HepG2 (cell line): ENCODE results near the gene GFRA1.

Experiments
- EZH2 ChIP-seq: conservative IDR thresholded peaks from 2 replicates; pipeline ENCODE4 v1.6.1; 2012; ENCODE audit warnings: mild to moderate bottlenecking, low read depth, low read length, moderate library complexity
- HDAC1 ChIP-seq: sonication (generic); formaldehyde crosslinking; IDR thresholded peaks from 2 replicates; pipeline ENCODE4 v1.5.1; 2020; ENCODE audit warnings: mild to moderate bottlenecking, missing genetic modification reagents
- PHF21A ChIP-seq: sonication (generic); formaldehyde crosslinking; IDR thresholded peaks from 2 replicates; pipeline ENCODE4 v1.5.0; 2020; ENCODE audit warnings: mild to moderate bottlenecking, missing genetic modification reagents
- SAFB2 ChIP-seq: sonication (generic); formaldehyde crosslinking; IDR thresholded peaks from 2 replicates; pipeline ENCODE4 v1.5.1; 2020; ENCODE audit warnings: missing genetic modification reagents, low read depth, mild to moderate bottlenecking, borderline replicate concordance
- ZNF274 ChIP-seq: sonication (generic); formaldehyde crosslinking; IDR thresholded peaks from 2 replicates; pipeline ENCODE4 v1.5.1; 2020; ENCODE audit warnings: mild to moderate bottlenecking, missing genetic modification reagents
- TF ChIP-seq, protein P1 (sequence below): sonication (generic); formaldehyde crosslinking; IDR thresholded peaks from 2 replicates; pipeline ENCODE4 v1.5.0; 2020; ENCODE audit warnings: mild to moderate bottlenecking, missing genetic modification reagents, moderate library complexity
- TF ChIP-seq, protein P2 (sequence below): sonication (generic); formaldehyde crosslinking; IDR thresholded peaks from 2 replicates; pipeline ENCODE4 v1.4.0; 2020; ENCODE audit warnings: missing genetic modification reagents
- TF ChIP-seq, protein P3 (sequence below): sonication (generic); formaldehyde crosslinking; IDR thresholded peaks from 2 replicates; pipeline ENCODE4 v1.9.0; 2021; ENCODE audit warnings: missing genetic modification reagents, mild to moderate bottlenecking, borderline replicate concordance
- TF ChIP-seq, protein P4 (sequence below): sonication (generic); formaldehyde crosslinking; conservative IDR thresholded peaks from 2 replicates; pipeline ENCODE4 v1.4.0; 2020; ENCODE audit warnings: mild to moderate bottlenecking, missing genetic modification reagents, moderate library complexity
- TF ChIP-seq, protein P5 (sequence below): IDR thresholded peaks from 2 replicates; pipeline ENCODE4 v1.6.1; 2016; ENCODE audit warnings: low read depth, missing genetic modification reagents, missing compliant biosample characterization
- TF ChIP-seq, protein P6 (sequence below), 2 experiments: sonication (generic) in 1 of 2; formaldehyde crosslinking in 1 of 2; IDR thresholded peaks; 2 replicates each; pipeline versions ENCODE4 v1.5.1 to v1.6.1; 2011 to 2020; ENCODE audit warnings: borderline replicate concordance in 1 of 2, low read depth in 1 of 2, low read length in 1 of 2, mild to moderate bottlenecking in 1 of 2, missing genetic modification reagents in 1 of 2, moderate library complexity in 1 of 2

DNA sequence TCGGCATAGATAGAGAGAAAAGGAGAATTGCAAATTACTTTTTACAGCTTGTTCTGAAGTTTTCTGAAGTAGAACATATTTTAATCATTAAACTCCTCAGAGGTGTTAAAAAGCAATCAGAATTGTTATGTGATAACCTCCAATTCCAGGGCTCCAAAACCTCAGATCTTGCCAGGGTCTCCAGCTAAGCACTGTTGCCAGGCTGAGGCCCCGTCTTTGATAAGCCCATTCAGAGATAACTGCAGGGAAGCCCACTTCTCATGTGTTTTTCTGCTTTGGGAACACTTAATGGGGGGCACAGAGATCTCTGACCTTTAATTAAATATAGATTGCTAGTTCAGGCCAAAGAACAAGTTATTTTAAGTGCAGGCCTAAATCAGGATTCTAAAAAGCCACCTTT, 40.4 kb downstream of the GFRA1 start:
- TF ChIP-seq, protein P1, sequence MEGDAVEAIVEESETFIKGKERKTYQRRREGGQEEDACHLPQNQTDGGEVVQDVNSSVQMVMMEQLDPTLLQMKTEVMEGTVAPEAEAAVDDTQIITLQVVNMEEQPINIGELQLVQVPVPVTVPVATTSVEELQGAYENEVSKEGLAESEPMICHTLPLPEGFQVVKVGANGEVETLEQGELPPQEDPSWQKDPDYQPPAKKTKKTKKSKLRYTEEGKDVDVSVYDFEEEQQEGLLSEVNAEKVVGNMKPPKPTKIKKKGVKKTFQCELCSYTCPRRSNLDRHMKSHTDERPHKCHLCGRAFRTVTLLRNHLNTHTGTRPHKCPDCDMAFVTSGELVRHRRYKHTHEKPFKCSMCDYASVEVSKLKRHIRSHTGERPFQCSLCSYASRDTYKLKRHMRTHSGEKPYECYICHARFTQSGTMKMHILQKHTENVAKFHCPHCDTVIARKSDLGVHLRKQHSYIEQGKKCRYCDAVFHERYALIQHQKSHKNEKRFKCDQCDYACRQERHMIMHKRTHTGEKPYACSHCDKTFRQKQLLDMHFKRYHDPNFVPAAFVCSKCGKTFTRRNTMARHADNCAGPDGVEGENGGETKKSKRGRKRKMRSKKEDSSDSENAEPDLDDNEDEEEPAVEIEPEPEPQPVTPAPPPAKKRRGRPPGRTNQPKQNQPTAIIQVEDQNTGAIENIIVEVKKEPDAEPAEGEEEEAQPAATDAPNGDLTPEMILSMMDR (CRISPR knock-in tag) = no peak
- TF ChIP-seq PHF21A (no peak), EZH2 (no peak), ZNF274 (CRISPR knock-in tag) (no peak), SAFB2 (CRISPR knock-in tag) (no peak), HDAC1 (CRISPR knock-in tag) (no peak)
- TF ChIP-seq, protein P2, sequence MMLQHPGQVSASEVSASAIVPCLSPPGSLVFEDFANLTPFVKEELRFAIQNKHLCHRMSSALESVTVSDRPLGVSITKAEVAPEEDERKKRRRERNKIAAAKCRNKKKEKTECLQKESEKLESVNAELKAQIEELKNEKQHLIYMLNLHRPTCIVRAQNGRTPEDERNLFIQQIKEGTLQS (CRISPR knock-in tag) = no peak
- TF ChIP-seq, protein P3, sequence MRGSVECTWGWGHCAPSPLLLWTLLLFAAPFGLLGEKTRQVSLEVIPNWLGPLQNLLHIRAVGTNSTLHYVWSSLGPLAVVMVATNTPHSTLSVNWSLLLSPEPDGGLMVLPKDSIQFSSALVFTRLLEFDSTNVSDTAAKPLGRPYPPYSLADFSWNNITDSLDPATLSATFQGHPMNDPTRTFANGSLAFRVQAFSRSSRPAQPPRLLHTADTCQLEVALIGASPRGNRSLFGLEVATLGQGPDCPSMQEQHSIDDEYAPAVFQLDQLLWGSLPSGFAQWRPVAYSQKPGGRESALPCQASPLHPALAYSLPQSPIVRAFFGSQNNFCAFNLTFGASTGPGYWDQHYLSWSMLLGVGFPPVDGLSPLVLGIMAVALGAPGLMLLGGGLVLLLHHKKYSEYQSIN (CRISPR knock-in tag) = no peak
- TF ChIP-seq, protein P4, sequence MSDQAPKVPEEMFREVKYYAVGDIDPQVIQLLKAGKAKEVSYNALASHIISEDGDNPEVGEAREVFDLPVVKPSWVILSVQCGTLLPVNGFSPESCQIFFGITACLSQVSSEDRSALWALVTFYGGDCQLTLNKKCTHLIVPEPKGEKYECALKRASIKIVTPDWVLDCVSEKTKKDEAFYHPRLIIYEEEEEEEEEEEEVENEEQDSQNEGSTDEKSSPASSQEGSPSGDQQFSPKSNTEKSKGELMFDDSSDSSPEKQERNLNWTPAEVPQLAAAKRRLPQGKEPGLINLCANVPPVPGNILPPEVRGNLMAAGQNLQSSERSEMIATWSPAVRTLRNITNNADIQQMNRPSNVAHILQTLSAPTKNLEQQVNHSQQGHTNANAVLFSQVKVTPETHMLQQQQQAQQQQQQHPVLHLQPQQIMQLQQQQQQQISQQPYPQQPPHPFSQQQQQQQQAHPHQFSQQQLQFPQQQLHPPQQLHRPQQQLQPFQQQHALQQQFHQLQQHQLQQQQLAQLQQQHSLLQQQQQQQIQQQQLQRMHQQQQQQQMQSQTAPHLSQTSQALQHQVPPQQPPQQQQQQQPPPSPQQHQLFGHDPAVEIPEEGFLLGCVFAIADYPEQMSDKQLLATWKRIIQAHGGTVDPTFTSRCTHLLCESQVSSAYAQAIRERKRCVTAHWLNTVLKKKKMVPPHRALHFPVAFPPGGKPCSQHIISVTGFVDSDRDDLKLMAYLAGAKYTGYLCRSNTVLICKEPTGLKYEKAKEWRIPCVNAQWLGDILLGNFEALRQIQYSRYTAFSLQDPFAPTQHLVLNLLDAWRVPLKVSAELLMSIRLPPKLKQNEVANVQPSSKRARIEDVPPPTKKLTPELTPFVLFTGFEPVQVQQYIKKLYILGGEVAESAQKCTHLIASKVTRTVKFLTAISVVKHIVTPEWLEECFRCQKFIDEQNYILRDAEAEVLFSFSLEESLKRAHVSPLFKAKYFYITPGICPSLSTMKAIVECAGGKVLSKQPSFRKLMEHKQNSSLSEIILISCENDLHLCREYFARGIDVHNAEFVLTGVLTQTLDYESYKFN (CRISPR knock-in tag) = no peak
- TF ChIP-seq, protein P5, sequence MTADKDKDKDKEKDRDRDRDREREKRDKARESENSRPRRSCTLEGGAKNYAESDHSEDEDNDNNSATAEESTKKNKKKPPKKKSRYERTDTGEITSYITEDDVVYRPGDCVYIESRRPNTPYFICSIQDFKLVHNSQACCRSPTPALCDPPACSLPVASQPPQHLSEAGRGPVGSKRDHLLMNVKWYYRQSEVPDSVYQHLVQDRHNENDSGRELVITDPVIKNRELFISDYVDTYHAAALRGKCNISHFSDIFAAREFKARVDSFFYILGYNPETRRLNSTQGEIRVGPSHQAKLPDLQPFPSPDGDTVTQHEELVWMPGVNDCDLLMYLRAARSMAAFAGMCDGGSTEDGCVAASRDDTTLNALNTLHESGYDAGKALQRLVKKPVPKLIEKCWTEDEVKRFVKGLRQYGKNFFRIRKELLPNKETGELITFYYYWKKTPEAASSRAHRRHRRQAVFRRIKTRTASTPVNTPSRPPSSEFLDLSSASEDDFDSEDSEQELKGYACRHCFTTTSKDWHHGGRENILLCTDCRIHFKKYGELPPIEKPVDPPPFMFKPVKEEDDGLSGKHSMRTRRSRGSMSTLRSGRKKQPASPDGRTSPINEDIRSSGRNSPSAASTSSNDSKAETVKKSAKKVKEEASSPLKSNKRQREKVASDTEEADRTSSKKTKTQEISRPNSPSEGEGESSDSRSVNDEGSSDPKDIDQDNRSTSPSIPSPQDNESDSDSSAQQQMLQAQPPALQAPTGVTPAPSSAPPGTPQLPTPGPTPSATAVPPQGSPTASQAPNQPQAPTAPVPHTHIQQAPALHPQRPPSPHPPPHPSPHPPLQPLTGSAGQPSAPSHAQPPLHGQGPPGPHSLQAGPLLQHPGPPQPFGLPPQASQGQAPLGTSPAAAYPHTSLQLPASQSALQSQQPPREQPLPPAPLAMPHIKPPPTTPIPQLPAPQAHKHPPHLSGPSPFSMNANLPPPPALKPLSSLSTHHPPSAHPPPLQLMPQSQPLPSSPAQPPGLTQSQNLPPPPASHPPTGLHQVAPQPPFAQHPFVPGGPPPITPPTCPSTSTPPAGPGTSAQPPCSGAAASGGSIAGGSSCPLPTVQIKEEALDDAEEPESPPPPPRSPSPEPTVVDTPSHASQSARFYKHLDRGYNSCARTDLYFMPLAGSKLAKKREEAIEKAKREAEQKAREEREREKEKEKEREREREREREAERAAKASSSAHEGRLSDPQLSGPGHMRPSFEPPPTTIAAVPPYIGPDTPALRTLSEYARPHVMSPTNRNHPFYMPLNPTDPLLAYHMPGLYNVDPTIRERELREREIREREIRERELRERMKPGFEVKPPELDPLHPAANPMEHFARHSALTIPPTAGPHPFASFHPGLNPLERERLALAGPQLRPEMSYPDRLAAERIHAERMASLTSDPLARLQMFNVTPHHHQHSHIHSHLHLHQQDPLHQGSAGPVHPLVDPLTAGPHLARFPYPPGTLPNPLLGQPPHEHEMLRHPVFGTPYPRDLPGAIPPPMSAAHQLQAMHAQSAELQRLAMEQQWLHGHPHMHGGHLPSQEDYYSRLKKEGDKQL (CRISPR knock-in tag) = no peak
- TF ChIP-seq, protein P6, sequence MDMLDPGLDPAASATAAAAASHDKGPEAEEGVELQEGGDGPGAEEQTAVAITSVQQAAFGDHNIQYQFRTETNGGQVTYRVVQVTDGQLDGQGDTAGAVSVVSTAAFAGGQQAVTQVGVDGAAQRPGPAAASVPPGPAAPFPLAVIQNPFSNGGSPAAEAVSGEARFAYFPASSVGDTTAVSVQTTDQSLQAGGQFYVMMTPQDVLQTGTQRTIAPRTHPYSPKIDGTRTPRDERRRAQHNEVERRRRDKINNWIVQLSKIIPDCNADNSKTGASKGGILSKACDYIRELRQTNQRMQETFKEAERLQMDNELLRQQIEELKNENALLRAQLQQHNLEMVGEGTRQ (IDR thresholded peaks at IDR 0.05; ENCODE audit: low read depth, low read length) = no peak
- TF ChIP-seq, protein P6 (CRISPR knock-in tag; IDR thresholded peaks at IDR 0.05; ENCODE audit: borderline replicate concordance) = no peak
